Measurements from ENCODE around the gene ZMYND8.

ZMYND8 gene

GRCh38 chr20:47356220-47356525 is 326 bp downstream of the ZMYND8 start:
- in situ Hi-C loops (cut with MboI; ENCODE audit: low sequenced_read_pairs, unreplicated experiment): no loop called here
- no peak for DNase-seq (ENCODE audit: low spot score)
- no peak for TF ChIP-seq CTCF (IDR thresholded peaks at IDR 0.05; ENCODE audit: borderline replicate concordance, control extremely low read depth, extremely low read depth, insufficient read depth, missing control alignments)

DNA sequence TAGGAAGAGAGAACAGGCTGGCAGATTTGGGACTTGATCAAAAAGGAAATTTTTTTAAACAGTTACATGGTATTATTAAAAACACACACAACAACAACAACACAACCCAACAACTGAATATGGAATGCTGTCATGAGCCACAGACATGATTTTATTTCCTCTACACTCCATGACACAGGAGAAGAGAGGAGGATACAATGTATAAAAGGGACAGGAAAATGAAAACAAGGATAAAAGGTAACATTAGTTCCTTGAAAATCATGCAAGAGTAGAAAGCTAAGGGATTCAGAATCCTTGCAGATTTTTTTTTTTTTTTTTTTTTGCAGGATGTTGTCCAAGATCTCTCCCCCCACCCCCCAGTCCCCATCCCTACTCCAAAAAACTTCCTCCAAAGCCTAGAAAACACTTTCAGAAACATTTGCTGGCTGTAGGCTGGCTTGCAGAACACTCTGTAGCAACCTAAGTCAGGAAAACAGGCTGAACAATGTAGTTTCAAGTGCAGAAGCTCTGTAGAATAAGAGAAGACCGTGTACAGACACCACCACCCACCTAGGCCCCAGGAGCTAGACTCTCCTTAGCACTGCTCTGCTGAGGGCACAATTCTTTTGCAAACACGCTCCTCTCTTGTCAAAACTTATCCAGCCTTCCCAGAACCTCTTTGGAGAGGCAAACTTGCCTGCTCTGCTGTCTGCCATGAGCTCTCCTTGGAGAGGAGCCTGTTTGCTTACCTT is 845 bp downstream of the ZMYND8 start:
- no peak for TF ChIP-seq CTCF (IDR thresholded peaks at IDR 0.05; ENCODE audit: borderline replicate concordance, control extremely low read depth, extremely low read depth, insufficient read depth, missing control alignments)

DNA sequence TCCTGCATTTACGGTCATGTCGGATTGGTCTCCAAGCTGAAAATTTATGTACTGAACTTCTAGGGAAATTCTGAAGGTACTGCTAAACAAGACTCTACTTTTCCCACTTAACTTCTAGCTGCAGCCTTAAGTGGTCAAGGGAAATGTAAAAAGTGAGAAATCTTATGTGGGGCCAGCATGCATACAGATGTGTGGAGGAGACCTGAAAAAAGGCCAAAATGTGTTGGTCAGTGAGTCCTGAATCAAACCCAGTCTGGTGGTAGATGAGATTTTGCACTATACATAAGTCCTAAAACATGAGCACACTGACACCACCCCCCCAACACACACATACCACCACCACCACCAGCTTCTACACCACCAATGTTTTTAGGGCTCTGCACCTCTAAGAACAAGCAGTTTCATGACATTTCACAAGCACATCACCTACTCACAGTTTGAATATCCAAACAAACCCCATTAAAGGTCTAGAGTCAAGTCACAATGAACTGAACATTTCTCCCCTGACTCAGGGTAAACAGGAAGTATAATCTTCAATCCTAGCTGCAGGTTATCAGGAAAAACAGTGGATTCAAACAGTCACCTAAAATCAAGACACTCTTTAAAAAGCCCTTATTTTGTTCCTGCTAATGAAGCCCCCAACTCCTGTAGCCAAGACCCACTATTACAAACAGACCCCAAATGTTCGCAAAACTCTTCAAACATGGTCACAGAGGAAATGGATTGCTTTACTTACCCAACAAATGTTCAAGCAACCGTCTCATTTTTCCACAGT is 1.6 kb downstream of the ZMYND8 start:
- in situ Hi-C loops (cut with MboI; ENCODE audit: low sequenced_read_pairs, unreplicated experiment): no loop called here
- DNase-seq (ENCODE audit: low spot score): no peak
- TF ChIP-seq CTCF (IDR thresholded peaks at IDR 0.05; ENCODE audit: borderline replicate concordance, control extremely low read depth, extremely low read depth, insufficient read depth, missing control alignments): no peak

More for the DNA sequence above, 845 bp downstream of the ZMYND8 start:
- in situ Hi-C loops (cut with MboI; ENCODE audit: low sequenced_read_pairs, unreplicated experiment): no loop called here
- DNase-seq (ENCODE audit: low spot score): no peak

DNA sequence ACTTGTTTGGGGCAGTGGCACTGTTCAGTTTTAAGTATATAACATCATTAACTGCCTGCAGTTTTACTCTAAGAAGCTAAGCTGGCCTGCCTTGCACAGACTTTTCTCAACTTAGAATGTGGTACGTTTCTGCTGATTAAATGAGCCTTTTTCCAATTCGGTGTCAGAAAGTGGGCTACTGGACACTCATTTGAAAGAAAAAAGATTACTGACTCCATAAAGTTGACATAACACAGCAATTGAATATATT is 2.1 kb downstream of the ZMYND8 start:
- DNase-seq (ENCODE audit: low spot score): no peak
- no peak for TF ChIP-seq CTCF (IDR thresholded peaks at IDR 0.05; ENCODE audit: borderline replicate concordance, control extremely low read depth, extremely low read depth, insufficient read depth, missing control alignments)
- in situ Hi-C loops (cut with MboI; ENCODE audit: low sequenced_read_pairs, unreplicated experiment): no loop called here

- in situ Hi-C loops (cut with MboI; ENCODE audit: low sequenced_read_pairs, unreplicated experiment): no loop called here
- TF ChIP-seq CTCF (IDR thresholded peaks at IDR 0.05; ENCODE audit: borderline replicate concordance, control extremely low read depth, extremely low read depth, insufficient read depth, missing control alignments): no peak
- DNase-seq (ENCODE audit: low spot score): no peak
Measured at GRCh38 chr20:47353692-47354463, 2.6 kb downstream of the ZMYND8 start.

DNA sequence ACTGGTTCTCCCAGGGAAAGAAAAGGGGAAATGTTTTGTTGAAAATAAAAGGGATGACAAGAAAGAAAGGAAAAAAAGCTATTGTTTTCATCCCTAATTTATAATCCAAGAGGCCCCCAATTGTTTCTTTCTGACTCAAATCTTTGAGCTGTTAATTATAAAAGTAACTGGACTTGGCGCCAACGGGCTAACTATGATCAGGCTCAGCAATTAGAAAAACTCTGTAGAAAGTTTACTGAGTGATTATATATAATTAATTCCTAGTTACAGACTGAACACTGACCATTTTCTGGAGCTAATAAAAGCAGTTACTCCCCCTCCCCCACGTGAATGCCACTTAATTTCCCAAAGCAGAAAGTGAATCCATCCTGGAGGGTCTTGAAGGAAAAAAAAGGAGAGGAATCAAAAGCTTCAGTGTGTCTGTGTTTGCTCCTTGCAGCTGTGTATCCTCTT is 3.2 kb downstream of the ZMYND8 start:
- in situ Hi-C loops (cut with MboI; ENCODE audit: low sequenced_read_pairs, unreplicated experiment): no loop called here
- no peak for TF ChIP-seq CTCF (IDR thresholded peaks at IDR 0.05; ENCODE audit: borderline replicate concordance, control extremely low read depth, extremely low read depth, insufficient read depth, missing control alignments)
- DNase-seq (ENCODE audit: low spot score): no peak

All from GM13976 (cell line).